HG03342 (cell line): ENCODE results near the gene RNF224.

Experiments used
- ATAC-seq: cut with Tn5 transposase; IDR thresholded peaks from one replicate; pipeline ENCODE4 v1.9.1; 2021; ENCODE audit warnings: mild to moderate bottlenecking, moderate library complexity; ENCODE audit not compliant: unreplicated experiment

The RNF224 gene

DNA sequence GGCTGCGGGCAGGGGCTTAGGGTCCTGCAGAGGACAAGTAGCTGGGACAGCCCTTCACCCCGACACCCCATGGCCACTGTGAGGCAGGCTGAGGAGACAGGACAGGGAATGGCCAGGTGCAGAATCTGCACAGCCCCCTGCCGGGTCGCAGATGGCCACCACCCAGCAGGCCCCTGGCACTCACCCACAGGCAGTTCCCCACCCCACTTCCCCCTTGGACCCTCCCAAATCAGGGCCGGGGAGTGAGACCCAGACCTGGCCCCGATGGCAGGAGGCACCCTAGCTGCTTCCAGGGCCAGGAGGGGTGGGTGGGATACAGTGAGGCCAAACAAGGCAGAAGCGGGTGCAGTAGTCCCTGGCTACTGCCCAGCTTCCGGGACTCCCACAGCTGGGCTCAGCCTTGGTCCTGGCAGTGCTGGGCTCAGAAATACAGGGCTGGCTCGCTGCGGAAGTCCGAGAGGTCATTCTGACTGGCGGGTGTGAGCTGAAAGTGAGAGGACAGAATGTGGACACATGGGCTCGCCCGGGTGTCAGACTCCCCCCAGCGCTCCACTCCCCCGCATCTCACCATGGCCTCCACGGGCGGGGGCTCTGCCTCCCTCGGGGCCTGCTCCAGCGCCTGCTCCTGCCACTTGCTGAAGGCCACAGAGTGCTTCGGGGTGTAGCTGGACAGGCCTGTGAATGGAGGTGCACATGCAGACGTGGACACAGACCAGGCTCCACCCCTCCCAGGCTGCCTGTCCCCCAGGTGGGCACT is 35.4 kb upstream of the RNF224 start:
- no peak for ATAC-seq

DNA sequence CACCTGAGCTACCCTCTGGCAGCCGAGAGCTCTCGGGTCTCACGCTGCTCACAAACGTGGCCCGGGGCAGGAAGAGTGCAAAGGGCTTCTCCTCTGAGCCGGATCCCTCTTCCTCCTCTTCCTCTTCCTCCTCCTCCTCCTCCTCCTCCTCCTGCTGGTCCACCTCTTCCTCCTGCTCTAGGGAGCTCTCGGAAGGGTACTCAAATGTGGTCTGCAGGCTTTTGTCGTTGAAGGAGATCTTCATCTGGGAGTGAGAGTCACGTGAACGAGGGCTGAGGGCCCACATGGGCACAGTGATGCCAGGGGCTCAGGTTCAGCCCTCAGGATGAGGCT is 34.9 kb upstream of the RNF224 start:
- ATAC-seq, result no peak

- no peak for ATAC-seq
Measured at GRCh38 chr9:137192859-137193258, 34.4 kb upstream of the RNF224 start.

DNA sequence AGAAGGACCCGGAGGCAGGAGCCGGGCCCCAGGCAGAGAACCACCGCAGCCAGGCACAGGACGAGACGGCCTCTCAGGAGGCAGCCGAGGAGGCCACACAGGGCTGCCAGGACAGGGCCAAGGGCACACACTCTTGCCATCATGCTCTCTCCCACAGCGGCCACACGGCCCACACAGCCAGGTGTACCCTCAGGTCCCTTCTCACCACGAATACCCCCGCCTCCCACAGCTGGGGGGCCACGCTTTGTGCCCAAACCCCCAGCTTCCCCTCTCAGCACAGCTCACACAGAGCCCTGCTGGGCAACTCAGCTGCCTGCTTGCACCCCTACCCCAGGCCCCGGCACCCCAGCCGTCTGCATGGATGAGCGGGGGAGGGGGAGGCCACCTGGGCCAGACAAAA is 33.5 kb upstream of the RNF224 start:
- no peak for ATAC-seq

DNA sequence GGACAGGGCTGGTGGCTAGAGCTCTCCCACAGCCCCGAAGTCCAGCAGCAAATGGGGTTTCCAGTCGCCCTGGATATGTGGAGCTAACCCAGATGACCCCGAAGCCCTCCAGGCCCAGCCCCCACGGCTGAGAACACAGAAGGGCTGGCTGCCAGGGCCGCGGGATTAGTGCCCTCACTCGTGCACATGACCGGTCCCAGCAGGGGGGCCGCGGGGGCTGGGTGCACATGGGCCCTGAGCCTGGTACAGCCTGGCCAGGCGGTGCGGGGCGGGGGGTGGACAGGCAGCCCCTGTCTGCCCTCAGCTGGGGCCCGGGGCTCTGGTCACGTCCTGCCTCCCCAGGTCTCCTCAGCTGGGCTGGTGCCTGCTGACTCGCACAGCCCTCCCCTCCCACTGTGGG is 32.9 kb upstream of the RNF224 start:
- no peak for ATAC-seq

DNA sequence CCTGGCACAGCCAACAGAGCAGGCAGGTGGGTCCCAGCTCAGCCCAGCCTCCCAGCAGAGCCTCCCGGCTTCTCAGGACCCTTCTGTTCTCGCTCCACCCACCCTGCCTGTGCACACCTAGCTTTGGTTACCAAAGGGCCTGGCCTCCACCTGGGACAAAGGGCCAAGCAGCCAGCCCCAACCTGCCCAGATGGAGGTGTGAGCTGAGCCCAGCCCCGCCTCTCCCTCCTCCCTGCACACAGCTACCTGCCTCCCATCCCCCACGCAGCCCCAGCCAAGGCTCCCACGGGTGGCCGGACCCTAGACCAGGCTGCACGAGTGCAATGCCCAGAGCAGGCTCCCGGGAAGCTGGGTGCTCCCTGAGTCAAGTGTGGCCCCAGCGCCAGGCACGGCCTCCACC is 32.4 kb upstream of the RNF224 start:
- no peak for ATAC-seq

DNA sequence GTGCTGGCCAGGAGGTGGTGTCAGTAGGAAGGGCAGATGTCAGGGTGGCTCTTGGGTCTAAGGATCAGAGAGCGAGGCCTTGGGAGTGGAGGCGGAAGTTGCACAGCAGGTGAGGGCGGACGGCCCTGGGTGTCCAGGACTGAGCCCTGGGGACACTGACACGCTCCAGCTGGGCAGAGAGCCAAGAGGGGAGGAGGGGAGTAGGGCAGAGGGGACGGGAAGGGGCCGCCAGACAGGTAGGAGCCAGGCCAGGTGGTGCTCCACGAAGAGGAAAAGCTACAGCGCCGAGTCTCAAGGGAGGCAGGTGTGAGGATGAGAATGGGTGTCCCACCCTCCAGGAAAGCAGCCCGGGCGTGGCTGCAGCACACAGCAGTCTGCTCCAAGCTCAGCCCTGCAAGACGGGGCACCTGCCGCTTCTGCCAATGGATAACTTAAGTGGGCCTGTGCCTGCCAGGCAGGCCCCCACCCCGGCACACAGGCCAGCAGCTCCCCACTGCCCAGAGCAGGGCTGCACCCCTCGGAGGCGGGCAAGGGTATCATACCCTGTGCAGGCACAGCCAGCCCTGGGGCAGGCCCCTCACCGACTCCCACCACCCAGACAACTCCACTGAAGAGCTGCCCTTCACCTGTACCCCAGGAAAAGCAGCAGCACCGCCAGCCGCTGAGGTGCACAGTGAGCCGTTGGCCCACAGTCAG is 31.6 kb upstream of the RNF224 start:
- no peak for ATAC-seq

- ATAC-seq, result no peak
Measured at GRCh38 chr9:137198051-137198901, 29.0 kb upstream of the RNF224 start.

GRCh38 chr9:137198902-137199283 is 28.4 kb upstream of the RNF224 start:
- ATAC-seq, result no peak

DNA sequence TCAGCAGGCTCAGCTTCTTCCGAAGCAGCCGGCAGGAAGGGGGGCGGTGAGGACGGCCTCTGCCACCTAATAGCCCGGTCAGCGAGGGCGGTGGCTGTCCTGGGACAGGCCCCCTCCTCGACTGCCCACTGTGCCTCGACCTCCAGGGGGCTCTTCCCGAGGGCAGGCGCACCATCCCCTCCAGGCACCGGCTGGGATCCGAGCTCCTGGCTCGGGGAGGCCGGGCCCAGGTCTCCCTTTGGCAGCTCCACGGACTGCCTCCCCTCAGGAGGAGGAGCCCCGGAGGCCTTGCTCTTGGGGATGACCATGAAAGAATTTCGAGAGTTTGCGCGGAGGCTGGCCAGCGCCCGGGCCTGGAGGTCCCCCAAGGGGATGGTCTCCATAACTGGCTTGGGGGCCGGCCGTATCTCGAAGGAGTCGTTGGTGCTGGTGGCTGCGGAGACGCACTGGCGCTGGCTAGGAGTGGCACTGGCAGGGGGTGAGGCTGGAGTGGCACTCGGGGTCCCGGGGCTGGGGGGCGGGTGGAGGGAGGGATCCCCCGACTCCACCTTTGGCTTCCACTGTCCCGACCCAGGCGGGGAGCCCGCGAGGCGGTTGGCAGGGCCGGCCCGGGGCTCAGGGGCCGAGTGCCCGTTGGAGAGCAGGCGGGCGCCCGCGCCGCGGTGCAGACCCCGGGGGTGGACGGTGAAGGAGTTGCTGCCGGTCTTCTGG is 27.7 kb upstream of the RNF224 start:
- no peak for ATAC-seq

DNA sequence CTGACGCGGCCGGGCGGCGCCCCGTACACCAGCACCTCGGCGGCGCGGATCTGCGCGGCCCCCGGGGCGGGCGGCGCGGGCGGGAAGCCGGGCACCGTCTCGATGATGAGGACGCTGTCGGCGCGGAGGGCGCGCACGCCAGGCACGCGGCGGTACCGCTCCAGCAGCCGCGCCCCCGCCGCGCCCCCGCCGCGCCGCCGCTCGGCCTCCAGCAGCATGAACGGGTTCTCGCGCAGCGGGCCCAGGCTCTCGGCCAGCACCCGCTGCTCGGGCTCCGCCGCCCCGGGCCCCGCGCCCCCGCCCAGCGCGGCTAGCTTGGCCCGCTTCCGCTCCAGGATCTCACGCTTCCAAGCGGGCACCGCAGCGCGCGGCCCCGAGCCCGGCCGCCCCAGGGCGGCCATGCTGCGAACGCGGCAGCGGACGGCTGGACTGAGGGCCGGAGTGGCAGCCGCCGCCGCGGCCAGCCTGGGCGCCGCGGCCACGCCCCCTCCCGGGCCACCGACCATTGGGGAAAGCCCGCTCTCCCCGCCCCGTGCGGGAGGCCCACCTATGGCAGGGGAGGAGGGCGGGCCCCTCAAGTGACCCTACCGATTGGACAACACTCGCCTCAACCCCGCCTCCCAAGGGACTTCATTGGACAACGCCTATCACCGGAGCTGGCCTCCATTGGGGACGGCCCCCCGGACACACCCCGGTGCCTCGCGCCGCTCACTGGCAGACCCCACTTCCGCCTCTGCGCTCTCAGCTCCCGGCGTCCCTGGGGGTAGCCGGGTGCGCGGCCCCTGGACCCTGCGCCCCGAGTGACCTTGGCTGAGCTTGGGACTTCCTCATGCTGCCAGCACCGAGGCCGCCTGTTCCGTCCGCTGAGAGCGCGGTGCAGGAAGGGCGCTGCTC is 26.7 kb upstream of the RNF224 start, which contains the start of gene TPRN:
Gene TPRN (minus strand): TSS at position 431 of the 894 bp plus-strand sequence. CDS start 30 bp downstream, at position 401.
- peak; percentile 83 for ATAC-seq

DNA sequence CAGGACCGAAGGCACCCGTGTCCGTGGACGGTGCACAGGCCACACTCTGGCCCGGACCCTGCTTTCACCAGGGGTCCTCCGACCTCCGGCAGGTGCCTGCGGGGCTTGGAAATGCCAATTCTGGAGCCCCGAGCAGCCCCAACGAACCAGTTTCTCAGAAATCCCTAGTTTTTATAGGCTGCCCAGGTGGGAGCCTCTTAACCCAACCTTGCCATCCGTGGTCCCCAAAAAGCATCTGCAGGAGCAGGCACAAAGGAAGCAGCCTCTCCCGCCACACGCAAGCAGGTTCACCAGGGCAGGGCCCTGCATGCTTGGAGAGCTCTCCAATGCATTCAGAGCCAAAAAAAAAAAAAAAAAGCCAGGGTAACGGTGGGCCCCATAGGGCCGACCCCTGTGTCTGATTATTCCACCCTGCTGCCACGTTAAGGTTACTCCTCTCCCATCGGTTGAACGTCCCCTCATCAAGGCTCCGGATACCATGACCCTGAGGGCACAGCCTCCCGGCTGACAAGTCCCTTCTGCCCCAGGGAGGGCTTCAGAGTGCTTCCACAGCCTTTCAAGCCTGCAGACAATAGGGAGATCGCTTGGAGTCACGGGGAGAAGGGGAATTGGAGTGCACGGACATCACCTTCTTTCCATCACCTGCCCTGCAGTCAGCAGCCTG is 26.0 kb upstream of the RNF224 start:
- ATAC-seq, result no peak

- ATAC-seq, result no peak
Measured at GRCh38 chr9:137202966-137203365, 24.3 kb upstream of the RNF224 start.

- no peak for ATAC-seq
Measured at GRCh38 chr9:137204731-137205125, 22.6 kb upstream of the RNF224 start.

- peak; percentile 40 for ATAC-seq
Measured at GRCh38 chr9:137205126-137206069, 21.9 kb upstream of the RNF224 start, which contains the start of the genes NDOR1 and TMEM203. Gene NDOR1, plus strand, starts transcription at chr9:137205700. Its CDS starts 78 bp downstream, at chr9:137205778. Gene TMEM203, minus strand, starts transcription at chr9:137205648. Its CDS starts 234 bp downstream, at chr9:137205414.

- no peak for ATAC-seq
Measured at GRCh38 chr9:137206602-137207001, 20.7 kb upstream of the RNF224 start.

DNA sequence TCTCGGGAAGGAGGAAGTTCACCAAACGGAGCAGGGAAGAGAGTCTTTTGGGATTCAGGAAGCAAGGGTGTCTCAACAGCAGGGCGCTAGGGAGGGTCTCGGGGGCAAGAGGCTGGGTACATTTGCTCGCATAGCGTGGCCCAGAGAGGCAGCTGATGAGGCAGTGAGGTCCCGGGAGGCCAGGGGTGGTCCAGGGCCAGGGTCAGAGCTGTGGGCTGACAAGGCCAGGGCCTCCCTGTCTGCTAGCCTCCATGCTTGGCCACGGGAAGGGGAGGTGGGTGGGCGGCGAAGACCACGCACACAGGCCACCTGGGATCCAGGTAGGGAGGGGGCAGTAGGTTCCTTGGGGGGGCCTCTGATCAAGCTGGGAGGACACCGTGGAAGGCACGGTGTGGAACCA is 15.8 kb upstream of the RNF224 start:
- no peak for ATAC-seq

DNA sequence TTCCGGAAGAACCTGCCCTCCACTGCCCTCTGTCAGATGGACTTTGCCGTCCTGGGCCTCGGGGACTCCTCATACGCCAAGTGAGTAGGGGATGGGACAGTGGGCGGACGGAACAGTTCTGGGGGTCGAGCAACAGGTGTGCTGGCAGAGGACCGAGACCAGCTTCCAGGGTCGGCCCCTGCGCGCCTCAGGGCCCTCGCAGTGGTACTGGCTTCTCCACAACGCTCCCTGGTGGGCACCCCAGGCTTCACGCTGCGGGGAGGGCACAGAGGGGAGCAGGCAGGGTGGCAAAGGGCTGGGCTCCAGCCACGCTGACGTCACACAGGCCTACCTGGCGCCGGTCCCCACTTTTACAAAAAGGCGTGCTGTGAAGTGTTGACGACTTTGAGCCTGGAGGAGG is 14.8 kb upstream of the RNF224 start:
- no peak for ATAC-seq
